ENCODE data around the gene DUSP12.
A peak's percentile ranks its signal among the peaks of the same experiment; 100 is the strongest.
"Not testable (repeated sequence)": the region's sequence is repeated elsewhere in the genome, so short reads cannot be mapped to it uniquely, and the experiment has no call there.

DUSP12 gene

DNA sequence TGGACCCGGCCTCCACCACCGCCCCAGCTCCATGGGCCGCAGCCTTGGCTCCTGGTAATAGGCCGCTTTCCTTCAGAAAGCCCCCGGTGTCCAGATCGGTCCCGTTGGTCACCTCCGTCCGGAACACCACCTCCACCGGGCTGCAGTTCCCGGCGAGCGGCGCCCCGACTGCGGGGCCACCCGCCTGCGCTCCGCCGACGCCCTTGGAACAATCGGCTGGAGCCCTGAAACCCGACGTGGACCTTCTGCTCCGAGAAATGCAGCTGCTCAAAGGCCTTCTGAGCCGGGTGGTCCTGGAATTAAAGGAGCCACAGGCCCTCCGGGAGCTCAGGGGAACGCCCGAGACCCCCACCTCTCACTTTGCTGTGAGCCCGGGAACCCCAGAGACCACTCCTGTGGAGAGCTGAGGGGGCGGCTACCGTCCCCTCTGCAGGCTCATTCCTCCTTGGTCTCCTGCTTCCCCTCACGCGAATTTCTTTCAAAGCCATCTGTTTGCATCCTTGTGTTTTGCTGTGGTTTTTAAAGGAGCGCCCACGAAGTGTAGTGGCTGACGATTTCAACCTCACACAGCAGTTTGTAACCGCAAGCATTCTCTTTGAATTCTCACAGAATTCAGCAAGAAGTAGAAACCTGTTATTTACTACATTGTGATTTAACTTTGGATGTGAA, 22.2 kb upstream of the DUSP12 start:
- no peak for DNase-seq

DNA sequence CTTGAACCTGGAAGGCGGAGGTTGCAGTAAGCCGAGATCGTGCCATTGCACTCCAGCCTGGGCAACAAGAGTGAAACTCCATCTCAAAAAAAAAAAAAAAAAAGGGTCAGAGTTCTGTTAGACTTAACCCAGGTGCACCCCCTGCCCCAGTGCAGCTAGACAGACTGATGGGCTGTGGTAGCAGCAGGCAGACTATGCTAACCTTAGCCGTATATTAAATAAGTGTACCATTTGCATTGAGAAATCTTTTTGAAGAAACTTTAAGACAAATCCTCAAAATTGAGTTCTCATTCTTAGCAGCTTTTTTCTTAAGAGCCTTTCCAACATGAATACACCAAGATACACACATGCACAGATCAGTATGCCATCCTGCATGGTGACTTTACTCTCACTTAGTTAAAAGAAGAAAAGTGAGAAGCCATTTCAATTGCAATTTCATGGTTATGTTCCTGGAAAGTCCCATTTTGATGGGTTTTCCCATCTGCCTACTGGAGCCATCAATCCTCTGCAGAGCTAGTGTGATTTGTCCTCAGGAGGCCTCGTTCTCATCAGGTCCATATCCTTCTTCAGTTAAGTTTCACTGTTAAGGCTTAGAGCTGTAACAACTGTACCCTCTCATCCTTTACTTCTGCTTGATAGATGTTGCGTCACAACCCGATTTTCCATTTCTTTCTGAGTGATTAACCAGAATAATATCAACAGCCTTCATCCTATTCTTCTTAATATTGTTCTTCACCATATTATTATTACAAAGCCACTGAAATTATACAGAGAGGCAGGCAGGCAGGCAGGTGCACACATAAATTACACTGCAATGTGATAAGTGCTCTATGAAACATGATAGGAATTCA, 21.0 kb upstream of the DUSP12 start:
- no peak for DNase-seq

DNA sequence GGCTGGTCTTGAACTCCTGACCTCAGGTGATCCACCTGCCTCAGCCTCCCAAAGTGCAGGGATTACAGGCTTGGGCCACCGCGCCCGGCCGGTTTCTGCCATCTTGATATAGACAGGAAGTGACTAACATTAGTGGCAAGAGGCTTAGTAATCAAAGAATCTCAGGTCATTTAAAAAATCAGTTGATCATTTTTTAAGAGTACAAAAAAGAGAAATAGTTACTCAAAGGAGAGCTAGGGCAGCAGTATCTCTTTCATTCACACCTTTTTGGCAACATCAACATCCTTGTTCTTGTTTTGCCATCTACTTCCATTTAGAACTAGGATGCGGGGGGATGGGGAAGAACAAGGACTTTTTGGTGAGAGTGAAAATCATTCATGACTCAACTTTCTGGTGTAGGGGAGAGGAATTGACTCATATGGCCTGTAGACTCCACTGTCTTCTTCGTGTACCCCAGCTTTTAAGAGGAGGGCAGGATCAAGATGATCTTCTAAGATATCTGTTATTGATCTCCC, 19.5 kb upstream of the DUSP12 start:
- no peak for DNase-seq

DNA sequence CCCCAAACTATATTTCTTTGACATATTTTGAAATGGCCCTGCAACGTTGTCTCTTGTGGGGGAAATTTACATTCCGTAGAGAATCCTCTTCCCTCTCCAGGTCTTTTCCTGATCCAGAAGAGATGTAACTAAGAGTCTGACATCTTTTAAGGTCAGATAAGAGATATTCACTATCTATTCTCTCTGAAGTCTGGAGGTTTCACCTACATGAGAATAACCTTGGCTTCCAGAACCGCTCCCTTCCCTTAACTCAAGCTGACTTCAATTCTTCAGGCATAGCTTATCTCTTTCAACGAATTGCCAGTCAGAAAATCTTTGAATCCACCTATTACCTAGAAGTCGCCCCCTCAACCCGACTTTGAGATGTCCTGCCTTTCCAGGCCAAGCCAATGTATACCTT, 18.3 kb upstream of the DUSP12 start:
- DNase-seq: no peak

DNA sequence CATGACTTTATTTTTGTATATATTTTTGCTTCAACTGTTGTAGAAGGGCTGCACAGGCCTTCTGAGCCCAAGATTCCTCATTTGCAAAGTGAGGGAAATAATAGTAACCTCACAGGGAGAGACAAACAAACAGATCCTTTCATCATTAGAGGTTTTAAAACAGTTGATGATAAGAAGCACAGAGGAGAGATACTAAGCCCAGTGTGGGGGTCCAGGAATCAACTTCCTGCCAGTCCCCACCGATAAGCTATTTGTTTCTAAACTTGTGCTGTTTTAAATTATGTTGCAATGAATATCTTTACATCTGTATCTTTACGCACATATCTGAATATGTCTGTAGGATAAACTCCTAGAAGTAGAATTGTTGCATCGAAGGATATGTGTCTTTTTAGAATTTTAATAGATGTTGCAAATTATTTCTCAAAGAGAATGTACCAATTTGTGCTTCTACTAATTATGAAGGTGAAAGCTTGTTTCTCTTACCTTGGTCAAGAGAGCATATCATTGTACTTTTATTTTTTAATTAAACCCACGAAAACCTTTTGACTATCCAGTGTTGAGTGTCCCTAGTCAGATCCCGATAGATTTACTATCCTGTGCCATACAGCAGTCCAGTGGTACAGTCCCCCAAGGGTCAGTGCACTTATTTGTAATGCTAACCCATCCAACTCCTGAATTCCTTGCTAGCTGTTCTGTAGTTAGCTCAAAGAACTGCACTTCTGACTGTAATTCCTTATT, 17.4 kb upstream of the DUSP12 start:
- no peak for DNase-seq

DNA sequence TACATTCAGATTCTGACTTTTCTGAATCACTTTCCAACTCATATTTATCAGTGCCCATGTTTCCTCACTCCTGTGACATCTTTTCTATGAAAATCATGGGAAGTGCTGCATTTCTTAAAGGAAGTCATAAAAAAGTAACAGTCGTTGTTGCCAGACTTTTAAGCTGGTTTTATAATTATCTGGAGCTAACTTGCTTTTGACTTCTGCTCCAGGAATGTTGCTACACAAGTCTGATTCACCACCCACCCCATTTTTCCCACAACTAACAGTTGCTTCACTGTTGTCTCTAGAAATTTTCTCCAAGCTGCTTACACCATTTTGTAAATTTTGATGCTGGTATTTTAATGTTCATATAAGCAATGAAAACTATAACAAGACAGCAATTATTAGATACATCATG, 16.1 kb upstream of the DUSP12 start:
- DNase-seq: no peak

DNA sequence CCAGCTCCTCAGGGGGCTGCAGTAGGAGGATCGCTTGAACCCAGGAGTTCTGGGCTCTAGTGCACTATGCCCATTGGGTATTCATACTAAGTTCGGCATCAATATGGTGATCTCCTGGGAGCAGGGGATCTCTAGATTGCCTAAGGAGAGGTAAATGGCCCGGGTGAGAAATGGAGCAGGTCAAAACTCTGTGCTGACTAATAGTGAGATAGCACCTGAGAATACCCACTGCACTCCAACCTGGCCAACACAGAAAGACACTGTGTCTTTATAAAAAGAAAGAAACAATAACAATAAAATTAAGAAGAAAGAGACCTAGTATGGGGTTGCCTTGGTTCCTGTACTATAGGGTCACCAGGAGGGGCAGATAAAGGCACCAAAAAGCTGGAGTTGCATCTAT, 13.7 kb upstream of the DUSP12 start:
- DNase-seq: no peak

DNA sequence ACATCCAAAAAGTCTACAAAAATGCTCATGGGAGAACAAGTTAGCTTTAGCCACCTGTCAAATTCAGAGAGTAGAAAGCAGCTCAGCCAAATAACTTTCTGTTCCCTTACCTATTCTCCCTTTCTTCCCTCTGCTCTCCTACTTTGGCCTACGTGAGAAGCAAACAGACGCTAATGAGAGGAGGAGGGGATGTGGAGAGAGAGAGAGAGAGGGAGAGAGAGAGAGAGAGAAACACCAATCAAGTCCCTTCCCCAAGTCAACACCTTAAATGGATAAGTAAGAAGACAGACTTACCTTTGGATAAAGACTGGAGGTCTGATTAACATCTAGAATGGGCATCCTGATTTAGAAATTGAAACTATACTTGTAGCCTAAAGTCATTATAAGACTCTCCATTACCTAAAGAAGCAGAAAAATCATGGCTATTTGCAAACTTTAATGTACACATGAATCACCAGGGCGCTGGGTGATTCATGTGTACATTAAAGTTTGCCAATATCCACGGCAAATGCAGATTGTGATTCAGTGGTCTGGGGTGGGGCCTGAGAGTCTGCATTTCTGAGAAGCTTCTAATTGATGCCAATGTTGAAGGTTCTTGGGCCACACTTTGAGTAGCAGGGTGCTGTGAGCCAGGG, 13.1 kb upstream of the DUSP12 start:
- no peak for DNase-seq

DNA sequence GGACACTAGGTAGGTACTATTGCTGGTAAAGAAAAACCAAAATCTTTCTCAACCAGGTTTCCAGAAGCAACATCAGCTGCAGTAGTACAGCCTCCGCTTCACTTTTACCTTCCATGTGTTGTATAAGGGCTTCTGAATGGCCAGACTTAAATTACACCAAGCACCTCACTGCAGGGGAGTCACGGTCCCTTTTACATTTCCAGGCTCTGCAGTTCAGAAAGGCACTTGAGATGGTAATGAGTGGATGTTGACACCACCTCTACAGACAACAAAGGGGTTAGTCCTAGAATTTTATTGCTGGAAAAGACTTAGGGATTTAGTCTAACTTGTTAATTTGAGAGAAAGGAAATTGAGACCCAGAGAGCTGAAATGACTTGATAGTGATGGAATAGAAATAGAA, 12.0 kb upstream of the DUSP12 start:
- no peak for DNase-seq

DNA sequence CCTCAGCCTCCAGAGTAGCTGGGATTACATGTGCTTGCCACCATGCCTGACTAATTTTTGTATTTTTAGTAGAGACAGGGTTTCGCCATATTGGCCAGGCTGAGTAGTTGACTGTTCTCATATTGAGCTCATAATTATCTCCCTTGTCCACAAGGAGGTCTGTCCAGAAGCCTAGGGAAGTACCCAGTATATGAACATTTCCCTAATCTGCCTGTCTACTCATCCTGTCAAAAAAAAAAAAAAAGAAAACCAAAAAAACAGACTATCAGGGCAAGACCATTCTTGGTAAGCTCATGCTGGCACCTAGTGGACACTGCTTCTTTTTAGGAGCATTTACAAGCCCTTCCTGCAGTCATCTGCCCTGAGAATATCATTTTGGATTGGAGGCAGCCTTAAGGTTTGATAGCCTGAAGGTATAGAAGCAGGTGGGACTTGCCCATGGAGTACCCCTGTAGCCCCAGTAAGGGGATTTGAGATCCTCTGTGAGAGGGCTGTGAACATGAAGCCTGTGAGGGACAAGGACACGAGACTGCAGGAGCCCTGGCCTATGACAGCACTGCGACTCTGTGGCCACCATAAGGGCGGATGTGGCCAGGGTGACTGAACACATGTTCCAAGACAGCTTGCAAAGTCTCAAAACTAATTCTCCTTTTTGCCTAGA, 10.8 kb upstream of the DUSP12 start:
- peak; percentile 38 for DNase-seq

DNA sequence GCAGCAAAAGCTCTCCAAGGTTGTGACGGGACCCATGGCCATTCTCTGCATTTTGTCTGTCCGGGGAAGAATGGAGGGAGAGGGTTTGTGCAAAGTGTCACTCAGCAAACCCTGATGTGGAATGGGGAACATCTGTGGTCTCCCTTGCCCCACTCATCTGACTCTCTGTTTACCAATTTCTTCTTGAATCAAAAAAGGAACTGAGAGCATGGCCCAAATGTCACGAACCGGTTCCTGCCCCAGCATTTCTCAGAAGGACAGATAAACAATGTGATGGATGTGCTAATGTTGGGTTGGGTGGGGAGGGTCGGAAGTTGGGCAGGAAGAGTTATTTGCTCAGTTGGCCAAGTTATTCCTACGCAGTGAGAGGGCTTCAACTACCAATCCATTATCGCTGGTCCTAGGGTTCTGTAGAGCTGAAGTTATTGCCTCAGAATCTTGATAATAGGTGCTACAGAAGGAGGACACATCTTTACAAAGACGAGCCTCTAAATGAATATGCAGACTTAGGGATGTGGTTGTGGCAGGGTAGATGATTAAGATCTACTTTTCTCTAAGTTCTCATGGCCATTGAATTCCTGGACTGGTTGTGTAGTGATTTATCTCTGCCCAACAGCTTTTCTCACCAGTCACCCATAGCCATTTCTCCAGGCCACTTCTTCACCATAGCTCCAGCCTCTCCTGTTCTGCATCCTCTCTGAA, 9.6 kb upstream of the DUSP12 start:
- no peak for DNase-seq

DNA sequence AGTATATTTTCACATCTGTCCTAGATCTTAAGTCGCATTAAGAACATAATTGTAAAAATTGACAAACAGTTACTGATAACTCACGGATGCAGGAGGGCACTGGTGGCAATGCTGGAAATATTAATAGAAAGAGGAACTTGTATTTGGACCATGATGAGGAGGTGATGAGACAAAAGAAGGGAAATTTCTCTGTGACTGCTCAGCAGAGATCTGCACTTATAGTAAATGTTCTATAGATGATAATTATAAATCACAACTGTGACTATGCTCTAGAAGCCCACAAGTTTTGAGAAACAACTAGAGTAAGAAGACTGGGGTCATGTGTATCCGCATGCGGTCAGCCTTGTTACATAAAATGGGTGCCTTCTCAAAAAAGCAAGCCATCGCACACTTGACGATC, 8.7 kb upstream of the DUSP12 start:
- no peak for DNase-seq

DNA sequence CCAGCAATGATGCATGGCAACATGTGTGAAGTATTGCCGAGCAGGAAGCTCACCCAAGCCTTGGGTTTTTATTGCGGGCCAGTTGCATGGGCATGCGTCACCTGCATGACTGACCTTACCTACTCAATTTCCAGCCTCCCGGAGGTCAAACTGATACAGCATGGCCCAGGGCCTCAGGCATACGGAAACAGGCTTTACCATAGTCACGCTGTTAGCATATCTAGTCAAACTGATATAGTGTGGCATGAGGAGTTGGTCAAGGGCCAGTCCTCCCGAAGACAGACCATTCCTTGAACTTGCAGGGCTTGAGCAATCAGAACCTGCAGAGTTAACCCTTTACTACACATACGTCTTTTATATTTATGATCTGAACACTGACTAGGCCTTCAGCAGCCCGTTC, 6.4 kb upstream of the DUSP12 start:
- DNase-seq: no peak

DNA sequence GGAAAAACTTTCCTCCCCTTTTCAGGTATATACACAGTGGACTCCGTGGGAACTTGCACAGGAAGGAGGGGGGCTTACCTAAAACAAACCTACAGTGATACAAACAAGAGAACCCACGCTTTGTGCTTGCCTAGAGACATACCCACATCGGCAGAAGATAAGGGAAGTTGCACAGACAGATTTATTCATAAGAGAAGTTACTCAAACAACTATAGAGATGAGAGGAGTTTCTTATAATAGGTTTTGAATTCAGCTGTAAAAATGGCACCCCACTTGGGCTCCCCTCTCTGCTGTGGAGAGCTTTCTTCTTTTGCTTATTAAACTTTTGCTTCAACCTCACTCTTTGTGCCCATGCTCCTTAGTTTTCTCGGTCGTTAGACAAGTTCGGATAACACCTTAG, 1.8 kb upstream of the DUSP12 start:
- no peak for DNase-seq

DNA sequence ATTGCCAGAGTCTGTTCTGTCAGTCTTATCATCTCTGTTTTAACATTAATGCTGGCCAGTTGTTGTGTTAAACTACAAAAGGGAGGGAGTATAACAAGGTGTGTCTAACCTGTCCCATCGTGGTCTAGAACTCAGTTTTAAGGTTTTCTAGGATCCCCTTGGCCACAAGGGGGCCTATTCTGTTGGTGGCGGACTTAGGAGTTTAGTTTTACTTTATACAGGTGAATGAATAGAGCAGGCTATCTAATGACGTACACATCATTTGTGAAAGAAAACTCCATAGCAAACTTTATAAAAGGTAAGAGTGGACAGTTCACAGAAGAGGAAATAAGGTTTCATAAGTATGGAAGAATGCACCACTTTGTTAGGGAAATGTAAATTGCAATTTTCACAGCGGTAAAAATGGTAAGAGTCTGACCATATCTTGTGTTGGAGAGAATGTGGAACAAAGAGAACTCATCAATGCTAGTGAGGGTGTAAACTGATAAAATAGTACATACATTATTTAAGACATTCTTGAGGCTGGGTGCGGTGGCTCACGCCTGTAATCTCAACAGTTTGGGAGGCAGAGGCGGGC, 14.0 kb downstream of the DUSP12 start:
- peak; percentile 41 for DNase-seq

DNA sequence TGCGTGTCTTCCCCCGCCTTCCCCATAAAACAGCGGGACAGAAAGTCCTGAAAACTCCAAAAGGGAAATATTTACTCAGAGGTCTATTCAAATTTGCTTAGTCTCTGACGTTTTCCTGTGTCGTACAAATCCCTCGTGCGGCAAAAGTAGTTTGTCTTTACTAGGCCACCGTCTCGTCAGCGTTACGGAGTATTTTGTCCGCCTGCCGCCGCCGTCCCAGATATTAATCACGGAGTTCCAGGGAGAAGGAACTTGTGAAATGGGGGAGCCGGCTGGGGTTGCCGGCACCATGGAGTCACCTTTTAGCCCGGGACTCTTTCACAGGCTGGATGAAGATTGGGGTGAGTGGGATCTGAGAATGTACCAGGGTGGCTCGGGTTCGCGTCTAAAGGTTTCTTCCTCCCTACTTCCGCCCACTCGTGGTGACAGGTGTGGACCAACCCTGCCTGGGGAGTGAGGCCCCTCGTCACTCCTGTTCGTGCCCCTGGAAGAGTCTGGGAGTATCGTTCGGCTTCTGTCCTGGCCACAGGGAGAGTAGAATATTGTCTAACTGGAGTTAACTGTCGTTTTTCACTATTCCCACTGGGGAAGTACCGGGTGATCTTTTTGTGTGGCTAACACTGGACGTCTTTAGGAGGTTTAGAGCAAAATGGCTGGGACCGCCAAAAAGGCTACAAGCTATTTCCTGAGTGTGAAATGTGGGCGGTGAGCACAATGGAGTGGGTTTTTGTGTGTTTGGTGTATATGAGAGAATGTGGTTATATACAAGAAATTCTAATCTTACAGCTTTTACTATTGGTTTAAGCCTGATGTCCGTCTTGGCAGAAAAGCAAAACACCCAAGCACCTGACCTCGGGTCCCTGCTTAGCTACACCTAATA, 16.8 kb downstream of the DUSP12 start, which contains the start of gene ATF6:
TSS of gene ATF6 (plus strand) at position 219 of the 880 bp plus-strand sequence. CDS start at position 260, 41 bp downstream.
- DNase-seq: peak; percentile 76

DNA sequence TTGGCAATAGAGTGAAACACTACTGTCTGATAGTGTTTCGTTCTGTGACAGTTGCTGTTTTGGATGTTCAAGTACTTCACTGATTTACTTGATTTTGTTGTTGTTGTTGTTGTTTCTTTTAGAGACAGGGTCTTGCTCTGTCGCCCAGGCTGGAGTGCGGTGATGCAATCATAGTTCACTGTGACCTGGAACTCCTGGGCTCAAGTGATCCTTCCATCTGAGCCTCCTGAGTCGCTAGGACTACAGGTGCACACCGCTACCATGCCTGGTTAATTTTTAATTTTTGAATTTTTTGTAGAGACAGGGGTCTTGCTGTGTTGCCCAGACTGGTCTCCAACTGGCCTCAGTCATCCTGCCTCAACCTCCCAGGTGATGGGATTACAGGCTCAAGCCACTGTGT, 18.9 kb downstream of the DUSP12 start:
- no peak for DNase-seq

DNA sequence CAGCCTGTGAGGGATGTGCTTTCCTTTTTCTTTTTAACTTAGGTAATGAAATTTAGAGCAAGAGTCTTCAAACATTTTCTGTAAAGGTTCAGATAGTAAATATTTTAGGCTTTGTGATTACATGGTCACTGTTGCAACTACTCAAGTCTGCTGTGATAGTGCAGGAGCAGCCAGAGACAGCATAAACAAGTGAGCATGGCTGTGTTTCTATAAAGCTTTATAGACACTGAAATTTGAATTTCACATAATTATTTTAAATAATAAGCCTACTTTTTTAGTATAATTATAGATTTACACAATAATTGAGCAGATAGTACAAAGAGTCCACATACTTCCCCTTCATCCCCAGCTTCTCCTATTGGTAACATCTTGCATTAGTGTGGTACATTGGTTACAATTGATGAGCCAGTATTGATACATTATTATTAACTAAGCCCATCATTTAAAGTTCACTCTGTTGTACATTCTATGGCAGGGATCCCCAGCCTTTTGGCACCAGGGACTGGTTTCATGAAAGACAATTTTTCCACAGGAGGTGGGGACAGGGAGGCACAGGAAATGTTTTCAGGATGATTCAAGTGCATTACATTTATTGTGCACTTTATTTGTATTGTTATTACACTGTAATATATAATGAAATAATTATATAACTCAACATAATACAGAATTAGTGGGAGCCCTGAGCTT, 19.5 kb downstream of the DUSP12 start:
- DNase-seq: no peak

DNA sequence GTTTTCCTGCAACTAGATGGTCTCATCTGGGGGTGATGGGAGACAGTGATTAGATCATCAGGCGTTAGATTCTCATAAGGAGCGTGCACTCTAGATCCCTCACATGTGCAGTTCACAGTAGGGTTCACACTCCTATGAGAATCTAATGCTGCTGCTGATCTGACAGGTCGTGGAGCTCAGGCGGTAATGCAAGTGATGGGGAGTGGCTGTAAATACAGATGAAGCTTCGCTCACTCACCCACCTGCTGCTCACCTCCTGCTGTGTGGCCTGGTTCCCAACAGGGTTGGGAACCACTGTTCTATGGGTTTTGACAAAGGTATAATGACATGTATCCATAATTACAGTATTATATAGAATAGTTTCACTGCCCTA, 20.1 kb downstream of the DUSP12 start:
- DNase-seq: not testable (repeated sequence)

DNA sequence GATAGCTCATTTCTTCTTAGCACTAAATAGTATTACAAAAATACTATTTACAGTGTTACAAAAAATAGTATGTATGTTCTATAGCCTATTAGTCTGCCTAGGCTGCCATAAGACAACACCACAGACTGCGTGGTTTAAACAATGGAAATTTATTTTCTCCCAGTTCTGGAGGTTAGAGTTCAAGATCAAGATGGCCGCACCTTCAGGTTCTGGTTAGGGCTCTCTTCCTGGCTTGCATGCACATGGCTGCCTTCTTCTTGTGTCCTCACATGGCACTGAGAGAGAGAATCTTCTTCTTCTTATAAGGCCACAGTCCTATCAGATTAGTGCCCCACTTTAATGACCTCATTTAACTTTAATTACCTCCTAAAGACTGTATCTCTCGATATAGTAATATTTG, 20.7 kb downstream of the DUSP12 start:
- DNase-seq: no peak
